ENCODE data around the gene YAE1. TPM values are rescaled to one million over a fixed set of nuclear protein-coding genes. Genes with fewer than 3 reads are reported as not detected.

The YAE1 gene
- total RNA-seq, 1 donor from 2014 or later, result 43.6 TPM

- Mint-ChIP-seq H3K9me3 (ENCODE audit: unreplicated experiment) (peaks cover 2% of the 10 kb centered on the region), H3K4me1 (ENCODE audit: low read depth, unreplicated experiment) (no peaks in the 10 kb centered on the region), H3K4me3 (ENCODE audit: unreplicated experiment) (no peak overlapping the region), H3K27ac (ENCODE audit: unreplicated experiment) (no peak overlapping the region), H3K27me3 (ENCODE audit: unreplicated experiment) (peaks cover 3% of the 10 kb centered on the region), H3K36me3 (ENCODE audit: unreplicated experiment) (peaks cover 14% of the 10 kb centered on the region)
- TF ChIP-seq CTCF (IDR thresholded peaks at IDR 0.05; ENCODE audit: partially characterized antibody, unreplicated experiment), result no peak
- DNase-seq, result no peak
These were observed 15.8 kb upstream of the YAE1 start for GRCh38 chr7:39550411-39550810.

- no peak overlapping the region for H3K27ac Mint-ChIP-seq (ENCODE audit: unreplicated experiment)
- TF ChIP-seq CTCF (IDR thresholded peaks at IDR 0.05; ENCODE audit: partially characterized antibody, unreplicated experiment), result no peak
- no peaks in the 10 kb centered on the region for H3K36me3 Mint-ChIP-seq (ENCODE audit: unreplicated experiment)
- H3K27me3 Mint-ChIP-seq (ENCODE audit: unreplicated experiment), result peaks cover 1% of the 10 kb centered on the region
- H3K4me3 Mint-ChIP-seq (ENCODE audit: unreplicated experiment), result no peak overlapping the region
- H3K4me1 Mint-ChIP-seq (ENCODE audit: low read depth, unreplicated experiment), result peaks cover 3% of the 10 kb centered on the region
- no peak for DNase-seq
- peaks cover 2% of the 10 kb centered on the region for H3K9me3 Mint-ChIP-seq (ENCODE audit: unreplicated experiment)
These were observed 12.8 kb upstream of the YAE1 start for GRCh38 chr7:39553436-39553835.

- TF ChIP-seq CTCF (IDR thresholded peaks at IDR 0.05; ENCODE audit: partially characterized antibody, unreplicated experiment), result no peak
- DNase-seq, result no peak
- Mint-ChIP-seq H3K4me3 (ENCODE audit: unreplicated experiment) (no peak overlapping the region), H3K27ac (ENCODE audit: unreplicated experiment) (no peak overlapping the region), H3K4me1 (ENCODE audit: low read depth, unreplicated experiment) (peaks cover 3% of the 10 kb centered on the region), H3K36me3 (ENCODE audit: unreplicated experiment) (no peaks in the 10 kb centered on the region), H3K9me3 (ENCODE audit: unreplicated experiment) (no peaks in the 10 kb centered on the region), H3K27me3 (ENCODE audit: unreplicated experiment) (peaks cover 1% of the 10 kb centered on the region)
These were observed 11.5 kb upstream of the YAE1 start for GRCh38 chr7:39554583-39555165.

- no peak for DNase-seq
- TF ChIP-seq CTCF (IDR thresholded peaks at IDR 0.05; ENCODE audit: partially characterized antibody, unreplicated experiment), result no peak
- no peak overlapping the region for H3K27ac Mint-ChIP-seq (ENCODE audit: unreplicated experiment)
- H3K4me3 Mint-ChIP-seq (ENCODE audit: unreplicated experiment), result no peak overlapping the region
- H3K36me3 Mint-ChIP-seq (ENCODE audit: unreplicated experiment), result no peaks in the 10 kb centered on the region
- H3K27me3 Mint-ChIP-seq (ENCODE audit: unreplicated experiment), result peaks cover 1% of the 10 kb centered on the region
- peaks cover 7% of the 10 kb centered on the region for H3K4me1 Mint-ChIP-seq (ENCODE audit: low read depth, unreplicated experiment)
- H3K9me3 Mint-ChIP-seq (ENCODE audit: unreplicated experiment), result peaks cover 2% of the 10 kb centered on the region
These were observed 9.0 kb upstream of the YAE1 start for GRCh38 chr7:39557222-39557621.

GRCh38 chr7:39557911-39558310 lies 8.3 kb upstream of the YAE1 start:
- Mint-ChIP-seq H3K27me3 (ENCODE audit: unreplicated experiment) (peaks cover 1% of the 10 kb centered on the region), H3K4me3 (ENCODE audit: unreplicated experiment) (no peak overlapping the region), H3K4me1 (ENCODE audit: low read depth, unreplicated experiment) (peaks cover 7% of the 10 kb centered on the region), H3K27ac (ENCODE audit: unreplicated experiment) (no peak overlapping the region), H3K36me3 (ENCODE audit: unreplicated experiment) (no peaks in the 10 kb centered on the region), H3K9me3 (ENCODE audit: unreplicated experiment) (peaks cover 2% of the 10 kb centered on the region)
- TF ChIP-seq CTCF (IDR thresholded peaks at IDR 0.05; ENCODE audit: partially characterized antibody, unreplicated experiment), result no peak
- no peak for DNase-seq
